Measurements from ENCODE around the gene SLC6A3.

DNA sequence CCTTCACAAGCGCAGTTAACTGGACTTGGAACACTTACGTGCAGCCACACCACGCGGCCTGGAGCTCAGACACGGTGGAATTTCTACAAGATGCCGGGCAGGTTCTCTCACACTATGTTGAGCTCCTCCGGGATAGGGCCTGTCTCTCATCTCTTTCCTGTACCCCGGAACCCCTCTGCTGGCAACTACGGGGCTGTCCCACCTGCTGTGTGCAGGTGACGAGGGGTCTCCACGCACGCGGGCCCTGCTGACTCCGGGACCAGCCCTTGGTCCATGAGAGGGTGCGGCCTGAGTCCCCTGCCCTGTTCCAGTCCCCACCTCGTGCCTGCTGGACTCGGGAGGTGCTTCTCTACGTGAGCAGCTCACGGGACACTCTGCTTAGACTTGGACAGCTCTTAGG lies 40.1 kb downstream of the SLC6A3 start:
- TF ChIP-seq, protein P1, sequence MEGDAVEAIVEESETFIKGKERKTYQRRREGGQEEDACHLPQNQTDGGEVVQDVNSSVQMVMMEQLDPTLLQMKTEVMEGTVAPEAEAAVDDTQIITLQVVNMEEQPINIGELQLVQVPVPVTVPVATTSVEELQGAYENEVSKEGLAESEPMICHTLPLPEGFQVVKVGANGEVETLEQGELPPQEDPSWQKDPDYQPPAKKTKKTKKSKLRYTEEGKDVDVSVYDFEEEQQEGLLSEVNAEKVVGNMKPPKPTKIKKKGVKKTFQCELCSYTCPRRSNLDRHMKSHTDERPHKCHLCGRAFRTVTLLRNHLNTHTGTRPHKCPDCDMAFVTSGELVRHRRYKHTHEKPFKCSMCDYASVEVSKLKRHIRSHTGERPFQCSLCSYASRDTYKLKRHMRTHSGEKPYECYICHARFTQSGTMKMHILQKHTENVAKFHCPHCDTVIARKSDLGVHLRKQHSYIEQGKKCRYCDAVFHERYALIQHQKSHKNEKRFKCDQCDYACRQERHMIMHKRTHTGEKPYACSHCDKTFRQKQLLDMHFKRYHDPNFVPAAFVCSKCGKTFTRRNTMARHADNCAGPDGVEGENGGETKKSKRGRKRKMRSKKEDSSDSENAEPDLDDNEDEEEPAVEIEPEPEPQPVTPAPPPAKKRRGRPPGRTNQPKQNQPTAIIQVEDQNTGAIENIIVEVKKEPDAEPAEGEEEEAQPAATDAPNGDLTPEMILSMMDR (conservative IDR thresholded peaks at IDR 0.05 in 1 of 2, IDR thresholded peaks at IDR 0.05 in 1 of 2; ENCODE audit: low read depth in 1 of 2, low read length in 2 of 2), result no peak
- TF ChIP-seq EZH2 (IDR thresholded peaks at IDR 0.05; ENCODE audit: low read length, missing control alignments), result no peak

Measured in fibroblast of lung (primary cell).